Fibroblast of upper back skin (primary cell): ENCODE data around the gene RDH13.
"Not testable (repeated sequence)": the region's sequence is repeated elsewhere in the genome, so short reads cannot be mapped to it uniquely, and the experiment has no call there.

Experiments
- DNase-seq: peaks from one replicate; pipeline ENCODE4 v3.0.0-alpha.2; 2013

Gene RDH13, protein sequence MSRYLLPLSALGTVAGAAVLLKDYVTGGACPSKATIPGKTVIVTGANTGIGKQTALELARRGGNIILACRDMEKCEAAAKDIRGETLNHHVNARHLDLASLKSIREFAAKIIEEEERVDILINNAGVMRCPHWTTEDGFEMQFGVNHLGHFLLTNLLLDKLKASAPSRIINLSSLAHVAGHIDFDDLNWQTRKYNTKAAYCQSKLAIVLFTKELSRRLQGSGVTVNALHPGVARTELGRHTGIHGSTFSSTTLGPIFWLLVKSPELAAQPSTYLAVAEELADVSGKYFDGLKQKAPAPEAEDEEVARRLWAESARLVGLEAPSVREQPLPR

DNA sequence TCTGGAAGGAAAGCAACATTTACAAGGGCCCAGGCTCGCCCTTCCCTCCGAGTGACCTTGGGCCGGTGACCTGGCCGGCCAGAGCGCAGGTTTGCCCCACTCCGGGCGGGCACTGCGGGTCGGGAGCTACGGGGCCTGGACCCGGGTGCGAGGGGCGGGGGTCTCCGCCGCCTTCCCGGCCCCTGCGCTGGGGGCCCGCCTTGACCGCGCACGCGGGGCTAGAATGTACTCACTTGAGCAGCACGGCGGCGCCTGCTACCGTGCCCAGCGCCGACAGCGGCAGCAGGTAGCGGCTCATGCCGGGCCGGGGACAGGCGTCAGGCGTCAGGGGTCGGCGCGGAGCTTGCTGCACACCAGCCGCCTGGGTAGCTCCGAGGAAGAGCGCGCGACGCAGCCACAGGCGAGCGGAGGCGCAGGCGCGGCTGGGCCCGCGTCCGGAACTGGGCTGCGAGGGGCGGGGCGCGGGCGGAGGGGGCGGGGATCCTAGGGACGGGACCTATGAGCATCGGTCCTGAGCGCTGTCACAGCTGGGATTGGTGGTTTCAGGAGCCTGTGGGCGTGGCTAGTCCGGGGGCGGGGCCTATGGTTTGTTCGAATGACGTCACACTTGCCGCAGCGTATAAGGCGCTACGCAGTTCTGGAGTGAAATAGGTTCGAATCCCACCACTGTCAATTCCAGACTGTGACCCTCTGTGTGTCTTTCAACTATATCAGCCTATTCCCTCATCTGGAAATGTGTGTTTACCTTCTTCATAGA, at the start of gene RDH13:
RDH13 (minus strand) TSS at position 414 of the 757 bp plus-strand sequence; CDS start at position 298, 116 bp downstream.
- peak; percentile 93 for DNase-seq

DNA sequence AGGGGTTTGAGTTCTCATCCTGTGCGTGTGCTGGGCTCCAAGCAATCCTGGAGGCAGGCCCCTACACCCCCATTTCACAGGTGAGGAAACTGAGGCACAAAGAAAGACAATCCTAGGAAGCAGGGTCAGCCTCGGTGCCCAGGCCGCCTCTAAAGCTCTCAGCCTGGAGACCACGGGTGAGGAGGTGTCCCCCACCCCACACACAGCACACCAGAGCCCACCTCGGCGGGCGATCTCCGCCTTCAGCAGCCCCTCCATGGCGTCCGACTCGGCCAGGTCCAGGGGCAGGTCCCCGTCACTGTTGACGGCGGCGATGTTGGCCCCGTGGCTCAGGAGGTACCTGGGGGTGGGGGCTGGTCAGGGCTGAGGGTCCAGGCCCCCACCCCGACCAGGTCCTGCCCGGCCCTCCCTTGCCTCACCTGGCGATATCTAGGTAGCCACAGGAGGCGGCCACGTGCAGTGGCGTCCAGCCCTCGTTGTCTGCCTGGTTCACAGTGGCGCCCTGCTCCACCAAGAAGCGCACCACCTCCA, 49.4 kb upstream of the RDH13 start:
- DNase-seq: no peak

DNA sequence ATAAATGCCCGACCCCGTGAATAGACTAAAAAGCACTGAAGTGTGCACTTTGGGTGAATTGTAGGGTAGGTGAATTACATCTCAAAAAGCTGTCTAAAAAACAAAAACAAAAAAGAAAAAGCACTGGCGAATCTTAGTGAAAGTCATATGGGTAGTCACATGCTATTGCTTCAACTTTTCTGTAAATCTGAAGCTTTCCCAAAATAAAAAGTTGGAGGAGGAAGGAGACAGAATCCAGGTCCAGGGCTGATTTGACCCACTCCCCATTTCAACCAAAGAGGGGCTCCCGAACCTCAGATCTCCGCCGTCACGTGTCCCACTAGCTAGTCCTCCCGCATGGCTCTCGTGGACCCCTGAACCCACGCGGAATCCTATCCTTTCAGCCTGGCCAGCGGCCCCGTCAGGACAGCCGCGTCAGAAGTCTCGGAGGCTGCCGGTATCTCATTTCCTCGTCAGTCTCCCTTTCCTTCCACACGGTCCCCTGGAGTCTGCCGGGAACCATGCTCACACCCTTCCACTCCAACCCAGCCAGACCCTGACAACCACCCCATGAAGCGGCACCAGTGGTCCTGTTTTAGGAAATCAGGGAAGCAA, 48.4 kb upstream of the RDH13 start:
- DNase-seq: no peak

DNA sequence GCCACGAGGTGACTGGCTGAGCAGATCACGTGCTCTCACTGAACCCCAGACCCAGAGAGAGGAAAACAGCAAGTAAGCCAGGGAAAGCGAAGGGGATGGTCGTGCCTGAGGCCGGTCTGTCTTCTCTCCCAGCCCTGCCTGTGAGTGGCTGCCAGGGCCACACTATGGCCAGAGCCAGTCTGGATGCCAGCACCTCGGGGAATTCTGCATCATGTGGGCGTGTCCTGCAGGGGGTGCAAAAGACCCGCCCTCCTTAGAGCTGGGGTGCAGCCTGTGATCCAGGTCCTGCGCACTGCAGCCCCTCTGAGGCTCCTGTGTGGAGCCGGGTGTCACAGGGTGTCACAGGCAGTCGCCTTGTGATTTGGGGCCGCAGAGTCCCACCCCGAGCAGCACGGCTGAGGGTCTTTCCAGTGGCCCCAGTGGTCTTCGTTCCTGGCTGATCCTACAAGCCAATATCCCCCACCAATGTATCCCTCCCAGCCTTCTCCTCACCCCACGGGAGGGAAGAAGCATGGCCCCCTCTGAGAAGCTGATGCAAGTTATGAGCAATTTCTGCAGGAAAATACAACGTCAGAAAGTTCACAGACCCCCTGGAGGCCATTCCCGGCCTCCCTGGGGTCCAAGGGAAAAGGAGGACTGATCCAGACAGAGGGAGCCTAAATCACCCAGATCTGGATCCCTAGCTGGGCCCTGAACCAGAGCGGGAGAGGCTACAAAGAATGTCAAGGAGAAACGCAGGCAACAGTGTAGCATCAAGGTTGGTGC, 46.8 kb upstream of the RDH13 start:
- DNase-seq: peak; percentile 30

DNA sequence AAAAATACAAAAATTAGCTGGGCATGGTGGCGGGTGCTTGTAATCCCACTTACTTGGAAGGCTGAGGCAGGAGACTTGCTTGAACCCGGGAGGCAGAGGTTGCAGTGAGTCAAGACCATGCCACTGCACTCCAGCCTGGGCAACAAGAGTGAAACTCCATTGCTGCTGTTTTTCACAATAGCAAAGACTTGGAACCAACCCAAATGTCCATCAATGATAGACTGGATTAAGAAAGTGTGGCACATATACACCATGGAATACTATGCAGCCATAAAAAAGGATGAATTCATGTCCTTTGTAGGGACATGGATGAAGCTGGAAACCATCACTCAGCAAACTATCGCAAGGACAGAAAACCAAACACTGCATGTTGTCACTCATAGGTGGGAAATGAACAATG, 44.3 kb upstream of the RDH13 start:
- DNase-seq: not testable (repeated sequence)

DNA sequence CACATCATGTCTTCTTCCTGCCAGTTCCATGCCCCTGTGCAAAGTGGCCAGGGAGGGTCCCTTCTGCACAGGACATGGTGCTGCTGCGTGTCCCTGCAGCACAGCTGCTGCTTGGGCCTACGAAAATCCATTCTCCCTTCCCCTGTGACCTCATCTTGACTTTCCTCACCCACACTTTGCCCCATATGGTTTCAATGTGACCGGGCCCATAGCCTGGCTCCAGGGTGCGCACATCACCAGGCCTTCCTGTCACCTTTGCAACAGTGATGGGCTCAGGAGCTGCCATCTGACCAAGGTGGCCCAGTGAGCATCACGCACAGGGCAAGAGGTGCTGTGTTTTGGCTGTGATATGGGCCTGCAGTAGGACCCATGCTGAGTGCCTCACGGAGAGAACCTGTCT, 43.6 kb upstream of the RDH13 start:
- no peak for DNase-seq

DNA sequence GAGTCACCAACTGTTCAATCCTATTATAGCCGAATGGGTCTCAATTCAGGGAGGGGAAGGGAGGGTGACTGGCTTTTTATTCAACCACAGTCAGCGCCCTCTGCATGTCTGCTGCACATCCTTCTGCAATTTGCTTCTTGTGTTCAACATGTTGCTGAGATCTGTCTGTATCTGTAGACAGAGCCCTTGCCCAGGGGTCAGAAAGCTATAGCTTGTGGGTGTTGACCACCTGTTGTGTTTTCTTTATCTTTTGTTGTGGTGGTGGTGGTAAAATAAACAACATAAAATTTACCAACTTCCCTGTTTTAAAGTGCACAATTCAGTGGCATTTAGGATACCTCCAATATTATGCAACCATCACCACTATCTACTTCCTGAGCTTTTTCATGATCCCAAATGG, 42.3 kb upstream of the RDH13 start:
- no peak for DNase-seq

DNA sequence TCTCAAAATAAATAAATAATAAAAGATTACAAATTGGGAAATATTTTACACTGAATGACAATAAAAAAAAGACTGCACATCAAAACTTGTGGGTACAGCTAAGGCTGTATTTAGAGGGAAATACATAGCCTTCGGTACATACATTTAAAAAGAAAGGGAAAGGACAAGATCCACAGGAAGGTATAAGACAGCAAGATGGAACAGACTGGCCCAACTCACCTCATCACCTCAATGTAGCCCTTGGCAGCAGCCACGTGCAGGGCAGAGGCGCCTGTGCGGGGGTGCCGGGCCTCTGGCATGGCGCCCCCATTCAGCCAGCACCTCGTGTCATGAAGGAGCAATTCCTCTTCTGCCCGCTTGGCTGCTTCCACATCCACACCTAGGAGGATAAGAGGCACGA, 40.2 kb upstream of the RDH13 start:
- no peak for DNase-seq

DNA sequence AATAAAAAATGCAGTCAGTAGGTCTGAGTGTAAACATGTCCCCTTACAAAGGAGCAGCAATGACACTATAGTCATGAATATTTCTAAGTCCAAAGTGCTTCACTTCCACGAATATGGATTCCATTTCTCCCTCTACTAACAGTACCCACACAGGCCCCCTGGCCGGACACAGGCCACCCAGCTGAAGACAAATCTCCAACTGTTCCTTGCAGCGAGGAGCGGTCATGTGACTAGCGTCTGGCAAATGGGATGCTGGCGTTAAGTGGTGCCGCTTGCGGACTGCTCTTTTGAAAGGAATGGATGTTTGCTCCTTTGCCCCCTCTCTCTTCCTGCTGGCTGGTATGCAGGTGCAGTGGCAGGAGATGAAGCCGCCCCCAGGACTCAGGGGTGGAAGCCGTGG, 38.3 kb upstream of the RDH13 start:
- no peak for DNase-seq

DNA sequence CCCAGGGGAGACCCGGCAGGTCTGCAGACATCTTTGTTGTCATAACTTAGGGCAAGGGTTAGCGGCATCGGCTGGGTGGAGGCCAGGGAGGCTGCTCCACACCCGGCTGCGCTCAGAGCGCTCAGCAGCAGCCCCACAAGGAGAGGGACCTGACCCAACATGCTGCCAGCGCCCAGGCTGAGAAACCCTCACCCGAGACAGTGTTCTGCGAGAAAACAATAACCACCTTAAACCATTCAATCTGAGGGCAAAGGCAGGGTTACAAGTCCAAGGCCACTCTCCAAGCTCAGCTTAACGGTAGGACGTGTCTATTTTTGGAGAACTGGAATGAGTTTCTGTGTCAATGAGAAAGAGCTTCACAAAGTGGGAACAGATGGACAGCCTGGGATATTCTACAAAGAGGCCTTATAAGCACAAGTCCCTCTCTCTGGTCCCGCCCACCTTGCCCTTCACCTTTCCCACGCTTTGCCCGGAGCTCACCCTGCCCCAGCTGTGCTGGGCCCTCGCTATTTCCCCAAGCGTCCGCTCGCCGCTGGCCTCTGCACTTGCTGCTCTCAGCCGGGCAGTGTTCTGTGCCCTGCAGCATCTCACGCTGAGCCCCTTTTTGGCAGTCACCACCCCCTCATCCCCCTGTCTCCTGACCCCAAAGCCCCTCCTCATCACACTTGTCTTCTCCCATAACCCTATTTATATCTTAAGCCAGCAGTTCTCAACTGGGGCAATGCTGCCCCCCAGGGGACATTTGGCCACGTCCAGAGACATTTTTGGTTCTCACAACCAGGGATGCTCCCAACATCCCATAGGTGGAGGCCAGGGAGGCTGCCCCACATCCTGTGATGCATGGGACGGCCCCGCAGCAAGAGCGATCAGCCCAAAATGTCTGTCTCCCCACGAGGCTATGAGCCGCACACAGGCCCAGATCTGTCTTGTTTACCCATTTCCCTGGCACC, 36.9 kb upstream of the RDH13 start:
- DNase-seq: no peak

DNA sequence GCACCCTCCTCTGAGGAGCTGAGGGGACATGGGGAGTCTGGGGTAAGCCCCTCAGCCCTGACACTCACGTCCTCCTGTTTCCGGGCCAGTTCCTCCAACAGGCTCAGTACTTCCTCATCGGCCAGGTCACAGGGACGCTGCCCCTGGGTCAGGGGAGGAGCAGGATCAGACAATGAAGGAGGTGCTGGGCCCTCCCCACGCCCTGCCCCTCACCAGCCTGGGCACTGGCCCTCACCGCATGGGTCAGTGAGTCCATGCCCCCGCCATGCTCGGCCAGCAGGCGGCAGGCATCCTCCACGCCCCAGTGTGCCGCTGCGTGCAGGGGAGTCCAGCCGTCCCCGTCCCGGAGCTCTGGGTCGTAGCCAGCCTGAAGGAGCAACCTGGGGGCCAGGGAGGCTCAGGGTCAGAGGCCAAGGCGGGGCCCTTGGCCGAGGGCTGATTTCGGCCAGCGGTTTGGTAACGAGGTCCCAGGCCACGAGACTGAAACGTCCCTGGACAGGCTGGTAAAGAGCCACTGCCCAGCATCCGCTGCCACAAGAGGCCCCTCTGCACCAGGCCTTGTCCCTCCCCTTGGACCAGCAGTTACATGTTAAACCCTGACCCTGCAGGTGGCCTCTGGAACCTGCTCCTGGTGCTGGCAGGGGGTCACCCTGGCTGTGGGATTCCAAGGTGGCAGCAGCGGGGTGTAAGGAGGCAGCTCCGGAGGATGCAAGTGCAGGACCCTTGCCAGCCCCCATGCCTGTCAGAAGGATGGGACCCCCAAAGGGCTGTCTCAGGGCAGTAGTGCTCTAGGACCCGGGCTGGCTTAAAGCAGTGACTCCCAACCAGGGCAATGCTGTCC, 36.0 kb upstream of the RDH13 start:
- no peak for DNase-seq

DNA sequence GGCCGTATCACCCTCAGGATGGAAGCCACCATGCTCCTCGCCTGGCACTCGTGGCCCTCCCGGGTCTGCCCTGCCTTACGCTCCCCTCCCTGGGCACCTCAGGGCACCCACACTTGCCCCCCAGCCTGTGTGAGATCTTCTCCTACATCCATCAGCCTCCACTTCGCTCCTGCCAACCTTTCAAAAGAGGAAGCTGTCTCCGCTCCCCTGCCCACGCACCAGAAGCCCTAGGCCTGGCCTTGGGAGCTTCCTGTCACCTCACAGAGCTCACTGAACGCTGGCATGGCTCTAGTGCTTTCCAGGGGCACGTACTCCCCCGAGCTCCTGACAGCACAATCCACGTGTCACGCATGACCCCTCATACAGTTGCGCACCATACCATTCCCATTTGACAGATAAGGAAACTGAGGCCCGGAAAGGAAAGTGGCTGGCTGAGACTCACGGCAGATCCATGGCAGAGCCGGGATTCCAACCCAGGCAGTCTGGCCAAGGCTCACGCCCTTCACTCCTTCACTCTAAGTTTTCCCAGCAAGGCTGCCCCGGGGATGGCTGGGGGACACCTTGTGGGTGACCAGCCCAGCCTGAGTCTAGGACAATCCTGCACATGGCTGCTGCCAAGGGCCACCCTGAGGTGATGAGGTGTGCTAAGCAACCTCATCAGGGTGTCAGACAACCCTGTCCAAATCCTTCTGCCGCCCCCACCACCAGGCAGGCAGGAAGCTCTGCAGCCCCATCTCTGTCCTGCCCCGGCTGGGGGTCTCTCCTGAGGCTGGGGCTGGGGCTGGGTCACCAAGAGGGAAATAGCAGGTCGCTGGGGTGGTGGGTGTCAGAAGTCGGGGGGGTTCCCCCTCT, 35.1 kb upstream of the RDH13 start:
- DNase-seq: no peak

DNA sequence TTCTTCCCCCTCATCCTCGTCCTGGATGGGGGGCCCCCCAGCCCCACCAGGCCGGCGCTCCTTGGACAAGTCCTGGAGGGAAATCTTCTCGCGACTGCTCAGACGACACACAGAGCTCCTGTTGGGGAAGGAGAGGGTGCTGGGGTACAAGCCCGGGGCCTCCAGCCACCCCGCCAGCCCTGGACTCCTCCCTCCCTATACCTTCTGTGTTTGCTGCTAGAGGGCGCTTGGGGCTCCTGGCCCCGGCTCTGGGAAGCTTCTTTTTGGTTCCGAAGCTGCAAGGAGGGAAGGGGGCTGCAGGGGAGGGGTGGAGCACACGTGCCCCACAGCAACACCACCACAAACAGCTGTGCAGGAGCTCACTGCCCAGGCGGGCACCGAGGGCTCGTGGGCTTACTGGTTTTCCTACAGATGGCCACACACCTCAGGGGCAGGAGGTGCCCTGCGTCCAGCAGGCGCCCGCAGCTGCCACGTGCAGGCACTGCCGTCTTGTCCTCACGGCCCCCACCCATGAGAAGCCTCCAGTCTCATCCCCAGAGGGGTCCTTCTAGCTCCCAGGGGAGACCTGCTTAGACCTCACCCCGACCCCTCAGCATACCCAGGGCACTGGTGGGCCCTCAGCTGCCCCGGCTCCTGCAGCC, 33.2 kb upstream of the RDH13 start:
- no peak for DNase-seq

DNA sequence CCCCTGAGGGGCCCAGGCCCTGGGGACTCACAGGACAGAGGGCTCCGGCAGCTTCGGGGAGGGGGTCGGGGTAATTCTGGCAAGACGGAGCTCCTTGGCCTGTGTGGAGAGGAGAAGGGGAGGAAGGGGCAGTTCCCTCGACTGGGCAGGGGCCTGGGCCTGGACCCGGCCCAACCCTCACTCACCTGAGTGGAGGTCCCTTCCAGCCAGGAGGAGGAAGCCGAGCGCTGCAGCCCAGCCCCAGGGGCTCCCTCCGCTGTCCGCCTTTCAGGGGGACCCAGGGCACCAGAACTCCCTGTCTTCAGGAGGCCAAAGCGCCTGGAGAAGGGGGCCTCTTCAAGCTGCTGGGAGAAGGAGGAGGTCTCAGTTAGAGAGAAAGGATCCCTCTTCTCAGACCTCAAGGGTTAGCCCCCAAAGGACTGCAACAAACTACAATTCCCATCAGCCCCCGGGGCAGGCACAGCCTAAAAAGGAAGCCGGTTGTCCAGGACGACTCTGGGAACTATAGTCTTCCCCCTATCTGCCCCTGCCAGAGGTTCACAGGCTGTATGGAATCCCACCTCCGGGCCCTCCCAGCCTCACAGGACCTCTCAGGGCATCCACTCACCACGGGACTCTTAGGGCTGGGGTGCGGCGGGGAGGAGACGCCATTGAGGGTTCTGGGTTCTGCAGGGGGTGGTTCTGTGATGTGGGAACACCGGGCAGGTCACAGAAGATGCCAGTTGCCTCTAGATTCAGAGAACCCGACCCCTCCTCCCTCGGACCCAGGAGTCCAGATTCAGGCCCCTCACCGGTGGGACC, 32.5 kb upstream of the RDH13 start:
- DNase-seq: no peak

DNA sequence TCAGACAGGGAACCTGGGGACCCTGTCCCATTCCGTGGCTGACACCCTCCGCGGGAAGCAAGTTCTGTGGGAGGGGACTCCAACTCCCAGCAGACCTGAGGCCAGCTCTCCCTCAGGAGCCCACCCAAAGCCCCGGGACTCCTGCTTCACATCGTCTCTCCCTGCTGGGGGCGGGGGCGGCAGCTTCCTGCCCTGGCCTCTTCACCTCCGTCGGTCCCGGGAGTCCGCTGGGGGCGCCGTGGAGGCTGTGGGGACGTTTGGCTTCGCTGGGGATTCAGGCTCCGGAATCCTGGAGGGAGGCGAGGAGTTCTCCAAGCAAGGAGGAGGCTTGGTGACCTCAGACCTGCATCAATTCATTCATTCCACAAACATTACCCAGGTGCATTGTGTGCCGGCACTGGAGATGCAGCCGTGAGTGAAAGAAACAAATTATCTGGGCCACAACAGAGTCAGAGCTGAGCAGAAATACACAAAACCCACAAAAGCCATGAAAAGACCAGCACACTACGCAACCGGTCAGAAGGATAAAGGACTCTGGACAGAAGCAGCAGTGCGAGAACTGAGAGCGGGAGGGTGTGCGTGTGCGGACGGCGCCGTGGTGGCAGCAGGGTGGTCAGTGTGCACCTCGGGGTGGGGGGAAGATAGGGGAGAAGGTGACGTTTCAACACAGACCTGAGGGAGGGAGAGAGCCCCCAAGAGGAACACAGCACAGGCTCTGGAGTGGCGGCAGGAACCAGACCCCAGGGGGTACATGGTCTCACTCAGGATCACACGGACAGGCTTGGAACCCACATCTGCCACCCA, 31.7 kb upstream of the RDH13 start:
- DNase-seq: no peak

DNA sequence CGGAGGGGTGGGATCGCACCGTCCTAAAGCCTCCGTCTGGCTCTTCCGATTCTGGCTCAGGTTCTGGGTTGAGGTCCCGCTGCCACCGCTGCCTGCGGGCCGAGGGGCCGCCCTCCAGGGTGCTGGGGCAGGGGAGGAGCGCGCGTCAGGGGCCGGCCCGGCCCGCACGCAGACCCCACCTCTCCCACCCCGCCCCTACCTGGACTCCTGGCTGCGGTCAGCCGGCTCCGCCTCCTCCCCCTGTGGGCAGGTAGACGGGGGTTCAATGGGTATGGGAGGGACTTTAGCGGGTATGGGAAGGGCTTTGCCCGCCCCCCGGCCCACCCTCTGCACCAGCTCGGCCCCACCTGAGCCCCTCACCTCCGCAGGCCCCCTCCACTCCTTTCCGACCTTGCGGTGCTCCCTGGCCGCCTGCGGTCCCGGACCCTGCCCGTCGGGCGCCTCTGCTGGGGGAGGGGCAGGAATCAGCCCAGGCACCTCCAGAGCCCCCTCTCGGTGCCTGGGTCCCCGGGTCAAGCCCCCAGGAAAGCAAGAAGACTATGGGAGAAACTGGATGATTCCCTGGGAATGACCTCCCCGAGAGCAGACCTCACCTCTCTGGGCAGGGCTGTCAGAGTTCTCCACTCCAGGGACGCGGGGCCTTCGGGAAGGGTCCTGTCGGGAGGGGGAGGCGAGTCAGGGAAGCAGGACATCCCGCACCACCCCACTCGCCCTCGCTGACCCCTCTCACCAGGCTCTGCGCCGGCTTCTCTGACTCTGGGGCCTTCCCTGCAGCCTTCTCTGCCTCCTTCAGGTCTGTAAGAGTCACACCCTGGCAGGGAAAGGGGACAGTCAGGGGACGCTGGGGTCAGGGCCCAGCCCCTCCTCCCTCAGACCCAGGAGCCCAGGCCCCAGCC, 29.7 kb upstream of the RDH13 start:
- DNase-seq: no peak

DNA sequence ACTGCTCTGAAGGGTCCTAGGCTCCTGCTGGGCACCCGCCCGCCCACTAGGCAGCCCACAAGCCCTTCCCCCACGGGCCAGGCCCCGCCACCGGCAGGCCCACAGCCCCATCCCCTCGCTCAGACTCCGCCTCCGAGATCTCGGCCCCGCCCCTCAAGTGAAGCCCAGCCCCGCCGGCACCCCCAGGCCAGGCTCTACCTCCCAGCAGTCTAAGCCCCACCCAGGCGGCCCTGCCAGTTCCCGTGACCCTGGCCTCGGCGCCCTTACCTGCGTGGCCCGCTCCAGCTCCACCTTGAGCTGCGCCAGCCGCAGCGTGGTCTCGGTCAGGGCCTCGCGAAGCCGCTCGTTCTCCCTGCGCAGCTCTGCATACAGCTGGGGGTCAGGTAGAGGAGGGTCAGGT, 29.0 kb upstream of the RDH13 start:
- no peak for DNase-seq
